ENCODE results near the gene ZNF319.

GRCh38 chr16:57966204-57966771 lies 34.2 kb downstream of the ZNF319 start:
- no peak for TF ChIP-seq GATA2 (IDR thresholded peaks at IDR 0.05; ENCODE audit: low read depth, low read length)
- TF ChIP-seq GATA3 (IDR thresholded peaks at IDR 0.05; ENCODE audit: low read depth, low read length): no peak

Data from SH-SY5Y (cell line).